PC-3 (cell line): ENCODE measurements around the gene C2orf15.

Experiments
- CTCF ChIP-seq: fragments of 300-600 bp; sonication (generic); conservative IDR thresholded peaks from 2 replicates; pipeline ENCODE4 v1.5.1; 2017; ENCODE audit warnings: antibody characterized with exemption, low read depth, mild to moderate bottlenecking, low read length
- EZH2 ChIP-seq: fragments of 300-600 bp; sonication (generic); IDR thresholded peaks from one replicate; pipeline ENCODE4 v1.6.1; 2017; ENCODE audit warnings: antibody characterized with exemption, mild to moderate bottlenecking, low read length; ENCODE audit not compliant: unreplicated experiment

- TF ChIP-seq CTCF (no peak), EZH2 (no peak)
Observed at GRCh38 chr2:99188357-99188756, 46.9 kb downstream of the C2orf15 start.
